Gastroesophageal sphincter (tissue), 4 donors: Measurements from ENCODE around the gene POLR2L. TPM values are rescaled to one million over a fixed set of nuclear protein-coding genes. Genes with fewer than 3 reads are reported as not detected.

ENCODE experiments used
- ATAC-seq: fragments of 150-250 bp; one replicate; pipeline ENCODE4 v1.9.1; 2016; ENCODE audit warnings: mild to moderate bottlenecking, moderate library complexity
- H3K27ac ChIP-seq, 4 donors: fragments of 200-600 bp; sonication (generic) in 3 of 4; 1 replicate in 3 of 4; 2 replicates in 1 of 4; pipeline ENCODE4 v1.5.1; 2016 to 2019
- H3K27me3 ChIP-seq: fragments of 200-600 bp; sonication (generic); one replicate; pipeline ENCODE4 v1.5.1; 2019
- H3K36me3 ChIP-seq, 2 donors: fragments of 200-600 bp; sonication (generic); one replicate each; pipeline ENCODE4 v1.5.1; 2019; ENCODE audit warnings: control low read depth in 1 of 2
- H3K4me1 ChIP-seq, 3 donors: fragments of 200-600 bp; sonication (generic); 1 replicate in 2 of 3; 2 replicates in 1 of 3; pipeline ENCODE4 v1.5.1; 2016 to 2019; ENCODE audit warnings: control low read depth in 2 of 3
- H3K4me3 ChIP-seq, 2 donors: fragments of 200-600 bp; sonication (generic); one replicate each; pipeline ENCODE4 v1.5.1; 2019; ENCODE audit warnings: mild to moderate bottlenecking in 1 of 2, moderate library complexity in 1 of 2
- H3K9me3 ChIP-seq, 3 donors: fragments of 200-600 bp; sonication (generic); one replicate each; pipeline ENCODE4 v1.5.1; 2017 to 2019; ENCODE audit warnings: control low read depth in 2 of 3
- EP300 ChIP-seq: sonication (generic); formaldehyde crosslinking; IDR thresholded peaks from one replicate; pipeline ENCODE4 v1.6.1; 2017; ENCODE audit warnings: antibody characterized with exemption, mild to moderate bottlenecking
- POLR2A ChIP-seq, 2 donors: fragments of 450-650 bp; IDR thresholded peaks; one replicate each; pipeline ENCODE4 v1.6.1; 2017; ENCODE audit warnings: antibody characterized with exemption in 2 of 2, mild to moderate bottlenecking in 2 of 2, moderate library complexity in 1 of 2
- POLR2AphosphoS5 ChIP-seq: sonication (generic); formaldehyde crosslinking; IDR thresholded peaks from one replicate; pipeline ENCODE4 v1.6.1; 2017; ENCODE audit warnings: antibody characterized with exemption
- WGBS, 2 donors: methylation state at CpG; one replicate each; pipeline ENCODE4 v1.1.5; 2018; ENCODE audit warnings: low coverage in 1 of 2; 5-methylcytosine and 5-hydroxymethylcytosine counted together
- total RNA-seq, 4 donors: library from RNA; depleted of rRNA; stranded (reverse); fragments of >200 nt; gene quantifications; one replicate each; pipeline ENCODE4 v1.1.0, GENCODE V29; 2016
- TF ChIP-seq, protein P1 (sequence below), 4 experiments: fragments of 200-600 bp in 2 of 4; fragments of 450-650 bp in 2 of 4; sonication (generic) in 1 of 4; IDR thresholded peaks; one replicate each; pipeline ENCODE4 v1.5.1; 2017 to 2019; ENCODE audit warnings: antibody characterized with exemption in 4 of 4, mild to moderate bottlenecking in 2 of 4, moderate library complexity in 2 of 4

POLR2L gene
- total RNA-seq, 4 donors from 2014 or later, result 65.5 to 86.0 (median 71.8) TPM

DNA sequence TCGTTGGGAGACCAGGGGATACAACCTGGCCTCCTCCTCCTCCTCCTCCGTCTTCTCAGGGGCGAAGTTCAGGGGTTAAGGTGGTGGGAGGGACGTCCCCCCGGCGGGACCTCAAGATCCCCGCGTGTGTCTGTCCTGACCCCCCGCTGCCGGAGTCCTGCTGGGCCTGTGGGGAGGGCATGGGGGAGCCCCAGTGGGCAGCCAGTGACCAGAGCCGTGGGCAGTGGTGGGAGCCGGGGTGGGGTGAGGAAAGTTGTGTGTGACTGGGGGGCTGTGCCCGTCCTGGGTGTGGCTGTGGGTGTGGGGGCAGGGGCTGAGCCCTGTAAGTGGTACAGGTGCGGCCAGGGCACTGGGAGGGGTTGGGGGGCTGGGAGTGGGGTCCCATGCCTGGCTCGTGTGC is 10.4 kb upstream of the POLR2L start:
- peaks cover 0 to 84% (median 34%) of the 10 kb centered on the region in 3 donors for H3K4me1 ChIP-seq
- TF ChIP-seq POLR2AphosphoS5, result no peak
- TF ChIP-seq, protein P1, sequence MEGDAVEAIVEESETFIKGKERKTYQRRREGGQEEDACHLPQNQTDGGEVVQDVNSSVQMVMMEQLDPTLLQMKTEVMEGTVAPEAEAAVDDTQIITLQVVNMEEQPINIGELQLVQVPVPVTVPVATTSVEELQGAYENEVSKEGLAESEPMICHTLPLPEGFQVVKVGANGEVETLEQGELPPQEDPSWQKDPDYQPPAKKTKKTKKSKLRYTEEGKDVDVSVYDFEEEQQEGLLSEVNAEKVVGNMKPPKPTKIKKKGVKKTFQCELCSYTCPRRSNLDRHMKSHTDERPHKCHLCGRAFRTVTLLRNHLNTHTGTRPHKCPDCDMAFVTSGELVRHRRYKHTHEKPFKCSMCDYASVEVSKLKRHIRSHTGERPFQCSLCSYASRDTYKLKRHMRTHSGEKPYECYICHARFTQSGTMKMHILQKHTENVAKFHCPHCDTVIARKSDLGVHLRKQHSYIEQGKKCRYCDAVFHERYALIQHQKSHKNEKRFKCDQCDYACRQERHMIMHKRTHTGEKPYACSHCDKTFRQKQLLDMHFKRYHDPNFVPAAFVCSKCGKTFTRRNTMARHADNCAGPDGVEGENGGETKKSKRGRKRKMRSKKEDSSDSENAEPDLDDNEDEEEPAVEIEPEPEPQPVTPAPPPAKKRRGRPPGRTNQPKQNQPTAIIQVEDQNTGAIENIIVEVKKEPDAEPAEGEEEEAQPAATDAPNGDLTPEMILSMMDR (IDR thresholded peaks at IDR 0.05), result no peak
- no peak for TF ChIP-seq POLR2A (IDR thresholded peaks at IDR 0.05)
- no peak for TF ChIP-seq EP300
- H3K27ac ChIP-seq, result peak overlapping the region in 2 of 4 donors; percentile 27 to 36
- peaks cover 15% of the 10 kb centered on the region for H3K27me3 ChIP-seq
- H3K4me3 ChIP-seq, result no peak overlapping the region
- 80% methylated on average over 1 of the region's 15 CpGs; no CpG with 5 or more reads in 1 of the 2 donors for WGBS, 2 donors
- ATAC-seq, result no peak
- peaks cover 0 to 47% of the 10 kb centered on the region in 2 donors for H3K36me3 ChIP-seq
- no peaks in the 10 kb centered on the region for H3K9me3 ChIP-seq

DNA sequence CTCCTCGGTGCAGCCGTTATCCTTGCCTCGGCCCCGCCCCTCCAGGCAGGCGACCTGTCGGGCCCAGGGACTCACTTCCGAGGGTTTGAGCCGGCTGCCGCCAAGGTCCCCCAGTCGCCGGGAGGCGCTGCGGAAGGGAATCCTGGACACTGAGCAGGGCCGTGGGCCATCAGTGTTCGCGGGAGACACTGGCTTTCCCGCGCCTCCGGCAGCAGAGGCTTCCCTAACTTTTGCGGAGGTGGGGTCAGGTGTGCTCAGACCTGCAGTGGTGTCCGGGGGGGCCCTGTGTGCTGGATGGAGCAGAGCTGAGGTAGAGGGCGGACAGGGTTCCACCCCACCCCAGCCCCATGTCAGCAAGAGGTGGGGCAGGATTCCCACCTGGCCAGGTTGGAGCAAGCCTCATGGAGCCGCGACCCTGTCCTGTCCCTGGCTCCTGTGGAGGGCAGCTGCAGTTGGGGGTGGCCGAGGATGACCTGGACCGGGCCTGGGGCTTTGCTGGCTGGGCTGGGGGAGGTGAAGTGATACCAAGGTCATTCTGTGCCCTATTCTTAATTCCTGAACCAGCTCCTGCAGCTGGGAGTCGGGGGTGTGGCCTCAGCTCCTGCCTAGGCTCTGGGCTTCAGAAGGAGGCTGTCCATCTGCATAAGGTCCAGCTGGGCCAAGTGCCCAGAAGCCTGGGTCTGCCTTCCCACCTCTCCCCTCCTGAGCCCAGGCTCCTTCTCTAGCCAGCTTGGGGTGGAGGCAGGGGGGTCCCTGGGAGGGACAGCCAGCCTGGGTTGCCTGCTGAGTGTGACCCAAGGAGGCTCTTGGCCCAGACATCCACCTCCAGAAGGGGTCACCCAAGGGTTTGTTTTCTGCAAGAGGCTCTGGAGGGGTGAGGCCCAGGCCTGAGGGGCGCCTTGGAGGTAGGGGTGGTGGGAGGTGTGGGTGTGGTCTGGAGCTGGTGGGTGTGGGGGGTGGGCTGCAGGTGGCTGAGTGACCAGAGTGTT is 8.7 kb upstream of the POLR2L start:
- 60% methylated on average over 1 of the region's 28 CpGs; no CpG with 5 or more reads in 1 of the 2 donors for WGBS, 2 donors
- Histone ChIP-seq H3K4me1 (peaks cover 0 to 86% (median 37%) of the 10 kb centered on the region in 3 donors), H3K27ac (peak overlapping the region in 2 of 4 donors; percentile 5 to 37), H3K36me3 (peaks cover 0 to 54% of the 10 kb centered on the region in 2 donors), H3K9me3 (no peaks in the 10 kb centered on the region), H3K27me3 (peaks cover 16% of the 10 kb centered on the region), H3K4me3 (peak overlapping the region in 1 of 2 donors; percentile 52)
- no peak for TF ChIP-seq POLR2A (IDR thresholded peaks at IDR 0.05)
- TF ChIP-seq POLR2AphosphoS5, result no peak
- TF ChIP-seq, protein P1 (IDR thresholded peaks at IDR 0.05), result no peak
- TF ChIP-seq EP300, result no peak
- ATAC-seq, result no peak

DNA sequence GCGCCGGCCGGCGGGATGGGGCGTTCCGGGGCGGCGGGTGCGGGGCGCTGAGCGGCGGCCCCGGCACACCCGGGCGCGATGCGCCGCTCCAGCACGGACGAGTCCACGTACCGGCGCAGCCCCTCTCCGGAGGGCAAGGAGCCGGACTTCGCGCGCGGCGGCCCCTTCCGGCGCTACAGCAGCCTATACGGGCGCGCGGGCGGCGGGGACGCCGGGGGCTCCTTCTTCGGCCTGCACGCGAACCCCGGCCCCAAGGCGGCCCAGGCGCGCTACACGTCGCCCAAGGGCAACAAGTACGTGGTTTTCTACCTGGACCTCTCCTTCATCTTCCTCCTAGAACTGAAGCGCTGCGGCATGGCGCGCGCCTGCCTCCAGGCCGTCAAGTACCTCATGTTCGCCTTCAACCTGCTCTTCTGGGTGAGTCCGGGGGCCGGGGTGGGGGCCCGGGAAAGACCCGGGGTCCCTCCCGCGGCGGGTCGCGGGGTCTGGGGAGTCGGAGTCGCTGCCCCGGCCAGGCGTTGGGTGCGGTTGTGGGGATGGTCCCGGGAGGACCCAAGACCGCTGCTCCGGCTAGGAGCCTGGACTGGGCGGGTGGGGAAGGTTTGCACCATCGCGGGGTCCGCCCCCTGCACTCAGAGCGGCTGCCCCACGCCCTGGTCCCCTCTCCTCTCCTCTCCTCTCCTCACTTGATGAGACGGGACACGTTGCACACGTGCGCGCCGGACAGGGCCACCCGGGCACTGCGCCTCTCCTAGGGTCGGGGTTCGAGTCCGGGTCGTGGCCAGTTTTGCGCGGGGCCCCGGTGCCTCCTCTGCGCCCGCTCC is 7.8 kb upstream of the POLR2L start:
- H3K9me3 ChIP-seq, result no peaks in the 10 kb centered on the region
- WGBS, 2 donors, result 8 to 80% methylated on average over 1 to 12 of the region's 97 CpGs
- peaks cover 16% of the 10 kb centered on the region for H3K27me3 ChIP-seq
- peak overlapping the region in 1 of 2 donors; percentile 52 for H3K4me3 ChIP-seq
- ATAC-seq, result no peak
- H3K4me1 ChIP-seq, result peaks cover 0 to 95% (median 46%) of the 10 kb centered on the region in 3 donors
- TF ChIP-seq EP300 (no peak), POLR2AphosphoS5 (no peak), POLR2A (IDR thresholded peaks at IDR 0.05) (no peak)
- TF ChIP-seq, protein P1 (IDR thresholded peaks at IDR 0.05), result no peak
- H3K27ac ChIP-seq, result peak overlapping the region in 2 of 4 donors; percentile 5 to 37
- H3K36me3 ChIP-seq, result peaks cover 0 to 49% of the 10 kb centered on the region in 2 donors

DNA sequence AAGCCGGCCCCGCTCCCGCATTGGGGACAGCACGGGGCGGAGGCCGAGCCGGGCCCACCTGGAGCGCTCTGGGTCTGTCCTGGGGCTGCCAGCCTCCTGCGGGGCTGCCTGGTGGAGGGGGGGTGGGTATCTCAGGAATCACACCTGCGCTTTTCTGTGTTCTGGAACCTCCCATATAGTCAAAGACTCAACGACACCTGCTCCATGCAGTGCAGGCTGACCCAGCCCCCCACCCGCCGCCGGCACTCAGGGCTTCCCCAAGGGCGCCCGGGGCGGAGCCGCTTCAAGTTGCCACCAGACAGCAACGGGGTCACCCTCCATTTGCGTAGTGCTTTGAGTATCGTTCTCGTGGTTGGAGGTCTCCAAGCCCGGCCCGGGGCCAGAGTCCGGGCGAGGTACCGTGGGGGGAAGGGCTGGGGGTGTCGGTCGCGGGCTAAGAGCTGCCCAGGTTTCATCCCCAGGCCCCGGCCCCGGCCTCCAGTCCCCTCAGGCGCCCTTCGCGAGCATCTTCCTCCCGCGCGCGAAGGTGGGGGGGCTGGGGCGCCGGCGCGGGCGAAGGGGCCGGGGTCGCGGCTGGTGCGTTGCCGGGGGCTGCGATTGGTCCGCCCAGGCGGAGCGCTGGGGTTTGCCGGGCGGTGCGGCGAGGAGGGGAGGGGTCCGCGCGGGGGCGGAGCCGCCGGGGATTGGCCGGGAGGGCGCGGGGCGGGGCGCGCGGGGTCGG is 6.9 kb upstream of the POLR2L start:
- peaks cover 0 to 99% (median 45%) of the 10 kb centered on the region in 3 donors for H3K4me1 ChIP-seq
- TF ChIP-seq EP300 (no peak), POLR2AphosphoS5 (no peak), POLR2A (IDR thresholded peaks at IDR 0.05) (no peak)
- TF ChIP-seq, protein P1 (IDR thresholded peaks at IDR 0.05), result no peak
- H3K9me3 ChIP-seq, result no peaks in the 10 kb centered on the region
- peaks cover 0 to 41% of the 10 kb centered on the region in 2 donors for H3K36me3 ChIP-seq
- 7% methylated on average over 3 of the region's 71 CpGs; no CpG with 5 or more reads in 1 of the 2 donors for WGBS, 2 donors
- peak overlapping the region; percentile 17 to 52 for H3K4me3 ChIP-seq
- no peak for ATAC-seq
- peak overlapping the region in 1 of 4 donors; percentile 61 for H3K27ac ChIP-seq
- peaks cover 16% of the 10 kb centered on the region for H3K27me3 ChIP-seq
